Nephron progenitor cell (in vitro differentiated cells): ENCODE measurements around the gene P4HB.

Experiments used
- DNase-seq: peaks from one replicate; pipeline ENCODE4 v3.0.0; 2021
- H3K27ac Mint-ChIP-seq: 2 replicates; pipeline ENCODE4 v1.8.0; 2021; ENCODE audit warnings: mild to moderate bottlenecking, moderate library complexity, mixed read lengths
- H3K27me3 Mint-ChIP-seq: 2 replicates; pipeline ENCODE4 v1.8.0; 2021; ENCODE audit warnings: mild to moderate bottlenecking, low read depth, mixed read lengths; ENCODE audit not compliant: poor library complexity
- H3K36me3 Mint-ChIP-seq: 2 replicates; pipeline ENCODE4 v1.8.0; 2021; ENCODE audit warnings: low read depth, mixed read lengths
- H3K4me1 Mint-ChIP-seq: 2 replicates; pipeline ENCODE4 v1.8.0; 2021; ENCODE audit warnings: mixed read lengths
- H3K4me3 Mint-ChIP-seq: 2 replicates; pipeline ENCODE4 v1.8.0; 2021; ENCODE audit warnings: mild to moderate bottlenecking, moderate library complexity, mixed read lengths
- H3K9me3 Mint-ChIP-seq: 2 replicates; pipeline ENCODE4 v1.8.0; 2021; ENCODE audit warnings: mild to moderate bottlenecking, moderate library complexity, mixed read lengths
- TF ChIP-seq, protein P1 (sequence below): fragments of 200-600 bp; sonication (generic); IDR thresholded peaks from 2 replicates; pipeline ENCODE4 v1.5.0; 2021; ENCODE audit warnings: antibody characterized with exemption

Gene P4HB

DNA sequence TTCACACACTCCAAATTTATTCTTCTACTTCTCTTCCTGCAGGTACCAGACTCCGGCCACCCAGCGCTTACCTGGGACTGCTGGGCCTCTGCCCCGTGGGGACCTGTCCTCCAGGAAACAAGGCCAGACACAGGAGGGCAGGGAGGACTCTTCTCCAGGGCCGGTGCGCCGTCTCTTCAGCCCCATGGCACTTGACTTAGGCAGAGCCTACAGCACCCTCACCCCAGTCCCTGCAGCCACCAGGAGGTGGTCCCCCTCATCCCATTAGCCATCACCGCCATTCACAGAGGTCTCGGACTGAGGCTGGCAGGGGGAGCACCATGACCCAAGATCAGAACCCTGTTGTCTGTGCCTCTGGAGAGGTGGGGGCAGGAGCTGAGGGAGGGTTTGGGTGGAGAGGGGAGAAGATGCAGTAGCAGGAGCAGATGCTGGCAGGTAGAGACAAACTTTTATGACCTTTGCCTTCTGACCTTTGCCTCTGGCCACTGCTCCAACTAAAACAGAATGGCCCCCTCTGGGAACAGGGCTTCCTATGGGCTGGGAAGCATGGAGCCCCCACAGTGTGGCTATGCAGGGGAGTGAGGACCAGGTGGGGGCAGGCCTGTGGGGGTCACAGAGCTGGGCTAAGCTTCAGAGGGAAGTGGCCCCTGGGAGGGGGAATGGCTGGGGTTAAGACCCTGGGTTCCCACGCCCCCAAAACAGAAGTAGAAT lies 58.1 kb downstream of the P4HB start:
- H3K27me3 Mint-ChIP-seq, result peaks cover 69% of the 10 kb centered on the region
- H3K9me3 Mint-ChIP-seq, result peaks cover 25% of the 10 kb centered on the region
- no peak for DNase-seq
- H3K27ac Mint-ChIP-seq, result no peak overlapping the region
- H3K36me3 Mint-ChIP-seq, result peaks cover 12% of the 10 kb centered on the region
- peaks cover 12% of the 10 kb centered on the region for H3K4me1 Mint-ChIP-seq
- H3K4me3 Mint-ChIP-seq, result peak overlapping the region; percentile 68
- TF ChIP-seq, protein P1, sequence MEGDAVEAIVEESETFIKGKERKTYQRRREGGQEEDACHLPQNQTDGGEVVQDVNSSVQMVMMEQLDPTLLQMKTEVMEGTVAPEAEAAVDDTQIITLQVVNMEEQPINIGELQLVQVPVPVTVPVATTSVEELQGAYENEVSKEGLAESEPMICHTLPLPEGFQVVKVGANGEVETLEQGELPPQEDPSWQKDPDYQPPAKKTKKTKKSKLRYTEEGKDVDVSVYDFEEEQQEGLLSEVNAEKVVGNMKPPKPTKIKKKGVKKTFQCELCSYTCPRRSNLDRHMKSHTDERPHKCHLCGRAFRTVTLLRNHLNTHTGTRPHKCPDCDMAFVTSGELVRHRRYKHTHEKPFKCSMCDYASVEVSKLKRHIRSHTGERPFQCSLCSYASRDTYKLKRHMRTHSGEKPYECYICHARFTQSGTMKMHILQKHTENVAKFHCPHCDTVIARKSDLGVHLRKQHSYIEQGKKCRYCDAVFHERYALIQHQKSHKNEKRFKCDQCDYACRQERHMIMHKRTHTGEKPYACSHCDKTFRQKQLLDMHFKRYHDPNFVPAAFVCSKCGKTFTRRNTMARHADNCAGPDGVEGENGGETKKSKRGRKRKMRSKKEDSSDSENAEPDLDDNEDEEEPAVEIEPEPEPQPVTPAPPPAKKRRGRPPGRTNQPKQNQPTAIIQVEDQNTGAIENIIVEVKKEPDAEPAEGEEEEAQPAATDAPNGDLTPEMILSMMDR, result no peak

DNA sequence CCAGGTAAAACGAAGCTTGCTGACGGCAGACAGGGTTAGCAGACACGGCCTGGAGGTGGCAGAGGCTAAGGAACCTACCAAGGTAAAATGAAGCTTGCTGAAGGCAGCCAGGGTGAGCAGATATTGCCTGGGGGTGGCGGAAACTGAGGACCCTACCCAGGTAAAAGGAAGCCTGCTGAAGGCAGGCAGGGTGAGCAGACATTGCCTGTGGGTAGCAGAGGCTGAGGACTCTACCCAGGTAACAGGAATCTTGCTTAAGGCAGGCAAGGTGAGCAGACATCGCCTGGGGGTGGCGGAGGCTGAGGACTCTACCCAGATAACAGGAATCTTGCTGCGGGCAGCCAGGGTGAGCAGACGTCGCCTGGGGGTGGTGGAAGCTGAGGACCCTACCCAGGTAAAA lies 59.0 kb downstream of the P4HB start:
- Mint-ChIP-seq H3K27me3 (peaks cover 62% of the 10 kb centered on the region), H3K27ac (no peak overlapping the region), H3K9me3 (peaks cover 25% of the 10 kb centered on the region), H3K4me1 (peaks cover 12% of the 10 kb centered on the region), H3K4me3 (no peak overlapping the region), H3K36me3 (peaks cover 12% of the 10 kb centered on the region)
- TF ChIP-seq, protein P1, result no peak
- no peak for DNase-seq

DNA sequence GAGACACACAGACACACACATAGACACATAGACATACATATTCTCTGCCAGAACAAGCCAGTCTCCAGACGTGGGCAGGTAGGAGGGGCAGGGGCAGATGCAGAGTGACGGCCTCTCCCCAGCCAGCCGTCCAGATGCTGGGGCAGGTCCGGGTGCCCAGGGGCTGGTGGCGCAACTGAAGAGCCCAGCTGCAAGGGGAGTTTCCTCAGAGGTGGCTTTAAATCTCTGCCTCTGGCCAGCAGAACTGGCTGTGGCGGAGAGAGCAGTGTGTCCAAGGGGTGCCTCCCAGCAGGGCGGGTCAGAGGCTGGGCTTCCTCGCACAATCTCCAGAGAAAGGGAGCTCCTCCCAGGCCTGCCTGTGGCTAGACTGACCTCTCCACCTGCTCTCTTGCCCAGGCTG lies 65.8 kb downstream of the P4HB start:
- DNase-seq, result no peak
- H3K4me3 Mint-ChIP-seq, result no peak overlapping the region

DNA sequence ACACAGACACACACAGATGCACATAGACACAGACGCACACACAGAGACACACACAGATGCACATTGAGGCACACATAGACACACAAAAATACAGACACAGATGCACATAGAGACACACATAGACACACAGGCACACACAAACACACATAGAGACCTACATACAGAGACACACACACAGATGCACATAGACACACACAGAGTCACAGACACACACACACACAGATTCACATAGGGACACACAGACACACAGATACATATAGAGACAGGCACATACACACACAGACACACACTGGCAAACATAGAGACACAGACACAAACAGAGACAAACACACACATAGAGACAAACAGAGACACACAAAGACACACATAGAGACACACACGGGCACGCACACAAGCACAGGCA lies 66.3 kb downstream of the P4HB start:
- no peak for DNase-seq
- H3K4me1 Mint-ChIP-seq, result no peaks in the 10 kb centered on the region
- peaks cover 6% of the 10 kb centered on the region for H3K27me3 Mint-ChIP-seq
- H3K27ac Mint-ChIP-seq, result no peak overlapping the region
- peaks cover 7% of the 10 kb centered on the region for H3K9me3 Mint-ChIP-seq
- H3K36me3 Mint-ChIP-seq, result peaks cover 1% of the 10 kb centered on the region
- TF ChIP-seq, protein P1, result no peak
- no peak overlapping the region for H3K4me3 Mint-ChIP-seq

More for the DNA sequence above, 65.8 kb downstream of the P4HB start:
- peaks cover 10% of the 10 kb centered on the region for H3K27me3 Mint-ChIP-seq
- peaks cover 6% of the 10 kb centered on the region for H3K36me3 Mint-ChIP-seq
- H3K9me3 Mint-ChIP-seq, result peaks cover 11% of the 10 kb centered on the region
- TF ChIP-seq, protein P1, result no peak
- H3K4me1 Mint-ChIP-seq, result no peaks in the 10 kb centered on the region
- H3K27ac Mint-ChIP-seq, result no peak overlapping the region
